HepG2 (cell line): ENCODE measurements around the gene RSL1D1. TPM values are rescaled to one million over a fixed set of nuclear protein-coding genes. Genes with fewer than 3 reads are reported as not detected.

Experiments used
- GMEB2 ChIP-seq: IDR thresholded peaks from 2 replicates; pipeline ENCODE4 v1.6.1; 2016; ENCODE audit warnings: missing biosample characterization, missing genetic modification reagents, low read depth
- GRHL1 ChIP-seq: sonication (generic); formaldehyde crosslinking; conservative IDR thresholded peaks from 2 replicates; pipeline ENCODE4 v1.8.0; 2022; ENCODE audit warnings: missing genetic modification reagents
- GTF3A ChIP-seq: sonication (generic); formaldehyde crosslinking; conservative IDR thresholded peaks from 2 replicates; pipeline ENCODE4 v1.4.0; 2020; ENCODE audit warnings: mild to moderate bottlenecking, missing genetic modification reagents
- MAFG ChIP-seq: sonication (generic); formaldehyde crosslinking; IDR thresholded peaks from 2 replicates; pipeline ENCODE4 v1.5.1; 2020; ENCODE audit warnings: mild to moderate bottlenecking, missing genetic modification reagents
- NFATC3 ChIP-seq: sonication (generic); formaldehyde crosslinking; IDR thresholded peaks from 2 replicates; pipeline ENCODE4 v1.5.1; 2020; ENCODE audit warnings: mild to moderate bottlenecking, missing genetic modification reagents
- NFYB ChIP-seq: sonication (generic); formaldehyde crosslinking; IDR thresholded peaks from 2 replicates; pipeline ENCODE4 v1.4.0; 2020; ENCODE audit warnings: missing genetic modification reagents
- PHF21A ChIP-seq: sonication (generic); formaldehyde crosslinking; IDR thresholded peaks from 2 replicates; pipeline ENCODE4 v1.5.0; 2020; ENCODE audit warnings: mild to moderate bottlenecking, missing genetic modification reagents
- SOX6 ChIP-seq, 2 experiments: fragments of 450-650 bp in 1 of 2; sonication (generic) in 1 of 2; formaldehyde crosslinking in 1 of 2; IDR thresholded peaks; 2 replicates each; pipeline versions ENCODE4 v1.4.0 to v1.6.1; 2017 to 2020; ENCODE audit warnings: antibody characterized with exemption in 1 of 2, mild to moderate bottlenecking in 1 of 2, missing genetic modification reagents in 1 of 2
- TOPORS ChIP-seq: sonication (generic); formaldehyde crosslinking; IDR thresholded peaks from 2 replicates; pipeline ENCODE4 v1.8.0; 2023; ENCODE audit warnings: mild to moderate bottlenecking, missing genetic modification reagents
- ZNF292 ChIP-seq: sonication (generic); formaldehyde crosslinking; IDR thresholded peaks from 2 replicates; pipeline ENCODE4 v1.8.1; 2022; ENCODE audit warnings: mild to moderate bottlenecking, low read depth, missing genetic modification reagents, borderline replicate concordance
- polyA plus RNA-seq, 8 experiments: library from polyadenylated mRNA; depleted of rRNA in 3 of 8; stranded (reverse) in 7 of 8; unstranded in 1 of 8; fragments of >200 nt; fragmentation: Illumina TruSeq in 4 of 8; extraction: Trizol in 4 of 8; gene quantifications; 2 replicates each; pipeline versions ENCODE4 v1.2.1 to v1.2.3, GENCODE V29; 2011 to 2016; ENCODE audit warnings: low read depth in 4 of 8, missing spikeins in 1 of 8, mixed read lengths in 1 of 8; ENCODE audit not compliant: insufficient read depth in 1 of 8
- total RNA-seq, 5 experiments: library from RNA; depleted of rRNA; stranded (reverse); fragments of >200 nt; fragmentation: Illumina TruSeq; extraction: Trizol; gene quantifications; 2 replicates each; pipeline ENCODE4 v1.2.3, GENCODE V29; 2016; ENCODE audit warnings: low read depth in 1 of 5
- TF ChIP-seq, protein P1 (sequence below): sonication (generic); formaldehyde crosslinking; IDR thresholded peaks from 2 replicates; pipeline ENCODE4 v1.5.0; 2020; ENCODE audit warnings: mild to moderate bottlenecking, missing genetic modification reagents, borderline replicate concordance
- TF ChIP-seq, protein P2 (sequence below): sonication (generic); formaldehyde crosslinking; IDR thresholded peaks from 2 replicates; pipeline ENCODE4 v1.5.1; 2020; ENCODE audit warnings: mild to moderate bottlenecking, missing genetic modification reagents, borderline replicate concordance
- TF ChIP-seq, protein P3 (sequence below): sonication (generic); formaldehyde crosslinking; IDR thresholded peaks from 2 replicates; pipeline ENCODE4 v1.4.0; 2020; ENCODE audit warnings: missing genetic modification reagents

Gene RSL1D1
- total and polyA plus RNA-seq, 2 of the 13 experiments (the other 11 are each of a cell fraction or from before 2014, with no cell fraction given): 187 to 343 TPM

- TF ChIP-seq GMEB2 (CRISPR knock-in tag): no peak
- peak; percentile 46; the same call in 1 of the 2 replicates for TF ChIP-seq PHF21A (CRISPR knock-in tag)
- 0 out of 2 replicates have a peak, but pooled peaks have one; percentile 25 for TF ChIP-seq NFATC3 (CRISPR knock-in tag)
- no peak for TF ChIP-seq NFYB (CRISPR knock-in tag)
- TF ChIP-seq TOPORS: 0 out of 2 replicates have a peak, but pooled peaks have one; percentile 36
- TF ChIP-seq, protein P1, sequence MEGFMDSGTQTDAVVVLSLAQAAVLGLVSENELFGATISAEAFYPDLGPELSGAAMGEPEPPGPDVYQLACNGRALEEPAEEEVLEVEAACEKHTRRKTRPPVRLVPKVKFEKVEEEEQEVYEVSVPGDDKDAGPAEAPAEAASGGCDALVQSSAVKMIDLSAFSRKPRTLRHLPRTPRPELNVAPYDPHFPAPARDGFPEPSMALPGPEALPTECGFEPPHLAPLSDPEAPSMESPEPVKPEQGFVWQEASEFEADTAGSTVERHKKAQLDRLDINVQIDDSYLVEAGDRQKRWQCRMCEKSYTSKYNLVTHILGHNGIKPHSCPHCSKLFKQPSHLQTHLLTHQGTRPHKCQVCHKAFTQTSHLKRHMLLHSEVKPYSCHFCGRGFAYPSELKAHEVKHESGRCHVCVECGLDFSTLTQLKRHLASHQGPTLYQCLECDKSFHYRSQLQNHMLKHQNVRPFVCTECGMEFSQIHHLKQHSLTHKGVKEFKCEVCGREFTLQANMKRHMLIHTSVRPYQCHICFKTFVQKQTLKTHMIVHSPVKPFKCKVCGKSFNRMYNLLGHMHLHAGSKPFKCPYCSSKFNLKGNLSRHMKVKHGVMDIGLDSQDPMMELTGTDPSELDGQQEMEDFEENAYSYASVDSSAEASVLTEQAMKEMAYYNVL: no peak
- TF ChIP-seq, protein P2, sequence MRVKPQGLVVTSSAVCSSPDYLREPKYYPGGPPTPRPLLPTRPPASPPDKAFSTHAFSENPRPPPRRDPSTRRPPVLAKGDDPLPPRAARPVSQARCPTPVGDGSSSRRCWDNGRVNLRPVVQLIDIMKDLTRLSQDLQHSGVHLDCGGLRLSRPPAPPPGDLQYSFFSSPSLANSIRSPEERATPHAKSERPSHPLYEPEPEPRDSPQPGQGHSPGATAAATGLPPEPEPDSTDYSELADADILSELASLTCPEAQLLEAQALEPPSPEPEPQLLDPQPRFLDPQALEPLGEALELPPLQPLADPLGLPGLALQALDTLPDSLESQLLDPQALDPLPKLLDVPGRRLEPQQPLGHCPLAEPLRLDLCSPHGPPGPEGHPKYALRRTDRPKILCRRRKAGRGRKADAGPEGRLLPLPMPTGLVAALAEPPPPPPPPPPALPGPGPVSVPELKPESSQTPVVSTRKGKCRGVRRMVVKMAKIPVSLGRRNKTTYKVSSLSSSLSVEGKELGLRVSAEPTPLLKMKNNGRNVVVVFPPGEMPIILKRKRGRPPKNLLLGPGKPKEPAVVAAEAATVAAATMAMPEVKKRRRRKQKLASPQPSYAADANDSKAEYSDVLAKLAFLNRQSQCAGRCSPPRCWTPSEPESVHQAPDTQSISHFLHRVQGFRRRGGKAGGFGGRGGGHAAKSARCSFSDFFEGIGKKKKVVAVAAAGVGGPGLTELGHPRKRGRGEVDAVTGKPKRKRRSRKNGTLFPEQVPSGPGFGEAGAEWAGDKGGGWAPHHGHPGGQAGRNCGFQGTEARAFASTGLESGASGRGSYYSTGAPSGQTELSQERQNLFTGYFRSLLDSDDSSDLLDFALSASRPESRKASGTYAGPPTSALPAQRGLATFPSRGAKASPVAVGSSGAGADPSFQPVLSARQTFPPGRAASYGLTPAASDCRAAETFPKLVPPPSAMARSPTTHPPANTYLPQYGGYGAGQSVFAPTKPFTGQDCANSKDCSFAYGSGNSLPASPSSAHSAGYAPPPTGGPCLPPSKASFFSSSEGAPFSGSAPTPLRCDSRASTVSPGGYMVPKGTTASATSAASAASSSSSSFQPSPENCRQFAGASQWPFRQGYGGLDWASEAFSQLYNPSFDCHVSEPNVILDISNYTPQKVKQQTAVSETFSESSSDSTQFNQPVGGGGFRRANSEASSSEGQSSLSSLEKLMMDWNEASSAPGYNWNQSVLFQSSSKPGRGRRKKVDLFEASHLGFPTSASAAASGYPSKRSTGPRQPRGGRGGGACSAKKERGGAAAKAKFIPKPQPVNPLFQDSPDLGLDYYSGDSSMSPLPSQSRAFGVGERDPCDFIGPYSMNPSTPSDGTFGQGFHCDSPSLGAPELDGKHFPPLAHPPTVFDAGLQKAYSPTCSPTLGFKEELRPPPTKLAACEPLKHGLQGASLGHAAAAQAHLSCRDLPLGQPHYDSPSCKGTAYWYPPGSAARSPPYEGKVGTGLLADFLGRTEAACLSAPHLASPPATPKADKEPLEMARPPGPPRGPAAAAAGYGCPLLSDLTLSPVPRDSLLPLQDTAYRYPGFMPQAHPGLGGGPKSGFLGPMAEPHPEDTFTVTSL (CRISPR knock-in tag): no peak
- TF ChIP-seq, protein P3, sequence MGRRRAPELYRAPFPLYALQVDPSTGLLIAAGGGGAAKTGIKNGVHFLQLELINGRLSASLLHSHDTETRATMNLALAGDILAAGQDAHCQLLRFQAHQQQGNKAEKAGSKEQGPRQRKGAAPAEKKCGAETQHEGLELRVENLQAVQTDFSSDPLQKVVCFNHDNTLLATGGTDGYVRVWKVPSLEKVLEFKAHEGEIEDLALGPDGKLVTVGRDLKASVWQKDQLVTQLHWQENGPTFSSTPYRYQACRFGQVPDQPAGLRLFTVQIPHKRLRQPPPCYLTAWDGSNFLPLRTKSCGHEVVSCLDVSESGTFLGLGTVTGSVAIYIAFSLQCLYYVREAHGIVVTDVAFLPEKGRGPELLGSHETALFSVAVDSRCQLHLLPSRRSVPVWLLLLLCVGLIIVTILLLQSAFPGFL (CRISPR knock-in tag): no peak
- TF ChIP-seq SOX6 (IDR thresholded peaks at IDR 0.05): no peak
- peak; percentile 34; the same call in 1 of the 2 replicates for TF ChIP-seq SOX6 (CRISPR knock-in tag; IDR thresholded peaks at IDR 0.05)
- no peak for TF ChIP-seq ZNF292 (CRISPR knock-in tag)
- no peak for TF ChIP-seq MAFG (CRISPR knock-in tag)
- TF ChIP-seq GRHL1 (CRISPR knock-in tag): no peak
- TF ChIP-seq GTF3A: no peak
These were observed 54.8 kb downstream of the RSL1D1 start (continued) for GRCh38 chr16:11796227-11797165.
